Gastroesophageal sphincter (tissue), 4 donors: ENCODE data around the gene KCNA2. TPM values are rescaled to one million over a fixed set of nuclear protein-coding genes. Genes with fewer than 3 reads are reported as not detected.

ENCODE experiments used
- ATAC-seq: fragments of 150-250 bp; one replicate; pipeline ENCODE4 v1.9.1; 2016; ENCODE audit warnings: mild to moderate bottlenecking, moderate library complexity
- H3K27ac ChIP-seq, 4 donors: fragments of 200-600 bp; sonication (generic) in 3 of 4; 1 replicate in 3 of 4; 2 replicates in 1 of 4; pipeline ENCODE4 v1.5.1; 2016 to 2019
- H3K27me3 ChIP-seq: fragments of 200-600 bp; sonication (generic); one replicate; pipeline ENCODE4 v1.5.1; 2019
- H3K36me3 ChIP-seq, 2 donors: fragments of 200-600 bp; sonication (generic); one replicate each; pipeline ENCODE4 v1.5.1; 2019; ENCODE audit warnings: control low read depth in 1 of 2
- H3K4me1 ChIP-seq, 3 donors: fragments of 200-600 bp; sonication (generic); 1 replicate in 2 of 3; 2 replicates in 1 of 3; pipeline ENCODE4 v1.5.1; 2016 to 2019; ENCODE audit warnings: control low read depth in 2 of 3
- H3K4me3 ChIP-seq, 2 donors: fragments of 200-600 bp; sonication (generic); one replicate each; pipeline ENCODE4 v1.5.1; 2019; ENCODE audit warnings: mild to moderate bottlenecking in 1 of 2, moderate library complexity in 1 of 2
- H3K9me3 ChIP-seq, 3 donors: fragments of 200-600 bp; sonication (generic); one replicate each; pipeline ENCODE4 v1.5.1; 2017 to 2019; ENCODE audit warnings: control low read depth in 2 of 3
- EP300 ChIP-seq: sonication (generic); formaldehyde crosslinking; IDR thresholded peaks from one replicate; pipeline ENCODE4 v1.6.1; 2017; ENCODE audit warnings: antibody characterized with exemption, mild to moderate bottlenecking
- POLR2A ChIP-seq, 2 donors: fragments of 450-650 bp; IDR thresholded peaks; one replicate each; pipeline ENCODE4 v1.6.1; 2017; ENCODE audit warnings: antibody characterized with exemption in 2 of 2, mild to moderate bottlenecking in 2 of 2, moderate library complexity in 1 of 2
- POLR2AphosphoS5 ChIP-seq: sonication (generic); formaldehyde crosslinking; IDR thresholded peaks from one replicate; pipeline ENCODE4 v1.6.1; 2017; ENCODE audit warnings: antibody characterized with exemption
- WGBS, 2 donors: methylation state at CpG; one replicate each; pipeline ENCODE4 v1.1.5; 2018; ENCODE audit warnings: low coverage in 1 of 2; 5-methylcytosine and 5-hydroxymethylcytosine counted together
- total RNA-seq, 4 donors: library from RNA; depleted of rRNA; stranded (reverse); fragments of >200 nt; gene quantifications; one replicate each; pipeline ENCODE4 v1.1.0, GENCODE V29; 2016
- TF ChIP-seq, protein P1 (sequence below), 4 experiments: fragments of 200-600 bp in 2 of 4; fragments of 450-650 bp in 2 of 4; sonication (generic) in 1 of 4; IDR thresholded peaks; one replicate each; pipeline ENCODE4 v1.5.1; 2017 to 2019; ENCODE audit warnings: antibody characterized with exemption in 4 of 4, mild to moderate bottlenecking in 2 of 4, moderate library complexity in 2 of 4

The KCNA2 gene
- total RNA-seq, 4 donors from 2014 or later = 2.8 to 16.8 (median 4.6) TPM

GRCh38 chr1:110588486-110588885 lies 17.7 kb downstream of the KCNA2 start:
- TF ChIP-seq EP300 = no peak
- Histone ChIP-seq H3K36me3 (no peaks in the 10 kb centered on the region), H3K27ac (no peak overlapping the region), H3K9me3 (no peaks in the 10 kb centered on the region), H3K4me1 (peaks cover 0 to 6% (median 0%) of the 10 kb centered on the region in 3 donors), H3K4me3 (no peak overlapping the region), H3K27me3 (no peaks in the 10 kb centered on the region)
- WGBS, 2 donors = 75% methylated on average over 1 of the region's 1 CpG; no CpG with 5 or more reads in 1 of the 2 donors
- no peak for ATAC-seq

DNA sequence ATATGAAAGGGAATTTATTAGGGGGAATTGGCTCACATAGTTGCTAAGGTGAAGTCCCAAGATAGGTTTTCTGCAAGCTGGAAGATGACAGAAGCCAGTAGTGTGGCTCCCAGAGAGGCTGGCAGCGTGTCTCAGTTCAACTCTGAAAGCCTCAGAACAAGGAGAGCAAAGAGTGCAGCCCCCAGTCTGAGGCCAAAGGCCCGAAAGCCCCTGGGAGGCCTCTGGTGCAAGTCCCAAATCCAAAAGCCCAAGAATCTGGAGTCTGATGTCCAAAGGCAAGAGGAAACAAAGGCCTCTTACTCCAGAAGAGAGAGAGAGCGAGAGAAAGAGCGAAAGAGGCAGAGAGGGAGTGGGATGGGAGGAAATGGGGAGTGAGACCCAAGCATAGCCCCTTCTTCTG lies 18.3 kb downstream of the KCNA2 start:
- Histone ChIP-seq H3K27ac (no peak overlapping the region), H3K27me3 (no peaks in the 10 kb centered on the region), H3K4me3 (no peak overlapping the region), H3K4me1 (peaks cover 0 to 7% (median 0%) of the 10 kb centered on the region in 3 donors), H3K9me3 (no peaks in the 10 kb centered on the region), H3K36me3 (no peaks in the 10 kb centered on the region)
- no peak for ATAC-seq
- WGBS, 2 donors = 89% methylated on average over 3 of the region's 4 CpGs; no CpG with 5 or more reads in 1 of the 2 donors
- no peak for TF ChIP-seq POLR2A (IDR thresholded peaks at IDR 0.05)
- no peak for TF ChIP-seq EP300
- TF ChIP-seq POLR2AphosphoS5 = no peak
- TF ChIP-seq, protein P1, sequence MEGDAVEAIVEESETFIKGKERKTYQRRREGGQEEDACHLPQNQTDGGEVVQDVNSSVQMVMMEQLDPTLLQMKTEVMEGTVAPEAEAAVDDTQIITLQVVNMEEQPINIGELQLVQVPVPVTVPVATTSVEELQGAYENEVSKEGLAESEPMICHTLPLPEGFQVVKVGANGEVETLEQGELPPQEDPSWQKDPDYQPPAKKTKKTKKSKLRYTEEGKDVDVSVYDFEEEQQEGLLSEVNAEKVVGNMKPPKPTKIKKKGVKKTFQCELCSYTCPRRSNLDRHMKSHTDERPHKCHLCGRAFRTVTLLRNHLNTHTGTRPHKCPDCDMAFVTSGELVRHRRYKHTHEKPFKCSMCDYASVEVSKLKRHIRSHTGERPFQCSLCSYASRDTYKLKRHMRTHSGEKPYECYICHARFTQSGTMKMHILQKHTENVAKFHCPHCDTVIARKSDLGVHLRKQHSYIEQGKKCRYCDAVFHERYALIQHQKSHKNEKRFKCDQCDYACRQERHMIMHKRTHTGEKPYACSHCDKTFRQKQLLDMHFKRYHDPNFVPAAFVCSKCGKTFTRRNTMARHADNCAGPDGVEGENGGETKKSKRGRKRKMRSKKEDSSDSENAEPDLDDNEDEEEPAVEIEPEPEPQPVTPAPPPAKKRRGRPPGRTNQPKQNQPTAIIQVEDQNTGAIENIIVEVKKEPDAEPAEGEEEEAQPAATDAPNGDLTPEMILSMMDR (IDR thresholded peaks at IDR 0.05) = no peak

DNA sequence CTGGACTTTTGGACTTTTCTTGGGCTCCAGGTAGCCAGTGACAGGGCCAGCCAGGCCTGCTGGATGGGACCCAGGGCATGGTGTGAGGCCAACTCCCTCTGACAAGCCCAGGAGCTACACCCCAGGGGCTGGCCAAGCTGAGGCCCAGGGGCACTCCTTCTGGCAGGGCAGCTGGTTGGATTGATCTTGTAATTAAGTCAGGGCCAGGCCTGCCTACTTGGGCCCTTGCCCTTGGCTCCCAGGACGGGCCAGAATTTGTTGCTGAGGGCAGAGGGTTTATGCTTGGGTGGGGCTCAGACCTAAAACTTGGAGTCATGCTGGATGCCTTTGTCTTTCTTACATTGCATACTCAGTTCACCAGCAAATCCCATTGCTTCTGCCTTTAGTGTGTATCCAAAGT lies 20.7 kb downstream of the KCNA2 start:
- no CpG with 5 or more reads among the region's 1 CpG for WGBS, 2 donors
- Histone ChIP-seq H3K27ac (no peak overlapping the region), H3K9me3 (no peaks in the 10 kb centered on the region), H3K4me3 (no peak overlapping the region), H3K27me3 (no peaks in the 10 kb centered on the region), H3K4me1 (peaks cover 0 to 32% (median 8%) of the 10 kb centered on the region in 3 donors), H3K36me3 (no peaks in the 10 kb centered on the region)
- no peak for TF ChIP-seq POLR2AphosphoS5
- ATAC-seq = no peak

- TF ChIP-seq, protein P1 (IDR thresholded peaks at IDR 0.05) = no peak
- TF ChIP-seq POLR2AphosphoS5 = no peak
- TF ChIP-seq POLR2A (IDR thresholded peaks at IDR 0.05) = no peak
- TF ChIP-seq EP300 = no peak
- Histone ChIP-seq H3K4me3 (no peak overlapping the region), H3K27ac (no peak overlapping the region), H3K27me3 (no peaks in the 10 kb centered on the region), H3K9me3 (no peaks in the 10 kb centered on the region), H3K36me3 (no peaks in the 10 kb centered on the region), H3K4me1 (peaks cover 0 to 42% (median 13%) of the 10 kb centered on the region in 3 donors)
- ATAC-seq = no peak
- WGBS, 2 donors = 88% methylated on average over 5 of the region's 8 CpGs; no CpG with 5 or more reads in 1 of the 2 donors
Measured at GRCh38 chr1:110584045-110584444, 22.1 kb downstream of the KCNA2 start.

- 97% methylated on average over 5 of the region's 5 CpGs; no CpG with 5 or more reads in 1 of the 2 donors for WGBS, 2 donors
- H3K36me3 ChIP-seq = no peaks in the 10 kb centered on the region
- ATAC-seq = no peak
- H3K9me3 ChIP-seq = no peaks in the 10 kb centered on the region
- H3K27me3 ChIP-seq = no peaks in the 10 kb centered on the region
- no peak overlapping the region for H3K4me3 ChIP-seq
- H3K27ac ChIP-seq = no peak overlapping the region
- TF ChIP-seq EP300 (no peak), POLR2A (IDR thresholded peaks at IDR 0.05) (no peak)
- TF ChIP-seq, protein P1 (IDR thresholded peaks at IDR 0.05) = no peak
- peaks cover 0 to 42% (median 13%) of the 10 kb centered on the region in 3 donors for H3K4me1 ChIP-seq
Measured at GRCh38 chr1:110583505-110583904, 22.7 kb downstream of the KCNA2 start.

GRCh38 chr1:110582378-110582777 lies 23.8 kb downstream of the KCNA2 start:
- peak; percentile 36 for TF ChIP-seq POLR2AphosphoS5
- TF ChIP-seq EP300 = no peak
- Histone ChIP-seq H3K4me1 (peaks cover 0 to 42% (median 13%) of the 10 kb centered on the region in 3 donors), H3K4me3 (no peak overlapping the region), H3K9me3 (no peaks in the 10 kb centered on the region), H3K27ac (peak overlapping the region in 3 of 4 donors; percentile 54 to 72 (median 60)), H3K36me3 (no peaks in the 10 kb centered on the region), H3K27me3 (no peaks in the 10 kb centered on the region)
- ATAC-seq = peak; percentile 72
- WGBS, 2 donors = 0 to 90% methylated on average over 1 to 2 of the region's 4 CpGs
